NCI-H524 (cell line): Measurements from ENCODE around the gene BUD13.

Experiments
- DNase-seq, 2 experiments: peaks; one replicate each; lab custom pipeline; 2025; lab: John Stamatoyannopoulos, UW

BUD13 gene

GRCh38 chr11:116750070-116750718 is 22.6 kb downstream of the BUD13 start:
- no peak for DNase-seq

GRCh38 chr11:116742104-116742503 is 30.7 kb downstream of the BUD13 start:
- no peak for DNase-seq

GRCh38 chr11:116740741-116741140 is 32.0 kb downstream of the BUD13 start:
- DNase-seq: no peak

GRCh38 chr11:116738975-116739374 is 33.8 kb downstream of the BUD13 start:
- no peak for DNase-seq

GRCh38 chr11:116736763-116737162 is 36.0 kb downstream of the BUD13 start:
- DNase-seq: peak; percentile 6 to 8

GRCh38 chr11:116733969-116734508 is 38.7 kb downstream of the BUD13 start:
- no peak for DNase-seq

GRCh38 chr11:116733043-116733755 is 39.6 kb downstream of the BUD13 start:
- DNase-seq: no peak

GRCh38 chr11:116732271-116733042 is 40.3 kb downstream of the BUD13 start:
- peak; percentile 25 to 54 for DNase-seq

GRCh38 chr11:116731821-116732220 is 41.0 kb downstream of the BUD13 start:
- DNase-seq: no peak

GRCh38 chr11:116731097-116731761 is 41.6 kb downstream of the BUD13 start:
- peak in 1 of 2 experiments; percentile 60 for DNase-seq

- DNase-seq: no peak
Measured at GRCh38 chr11:116730601-116731000, 42.2 kb downstream of the BUD13 start.

- DNase-seq: no peak
Measured at GRCh38 chr11:116730241-116730561, 42.6 kb downstream of the BUD13 start.

GRCh38 chr11:116729501-116730240 is 43.1 kb downstream of the BUD13 start:
- no peak for DNase-seq

GRCh38 chr11:116727990-116728389 is 44.8 kb downstream of the BUD13 start:
- DNase-seq: no peak

GRCh38 chr11:116725434-116726221 is 47.2 kb downstream of the BUD13 start:
- DNase-seq: no peak

GRCh38 chr11:116724813-116725212 is 48.0 kb downstream of the BUD13 start:
- no peak for DNase-seq

GRCh38 chr11:116723511-116723910 is 49.3 kb downstream of the BUD13 start:
- DNase-seq: no peak

GRCh38 chr11:116721988-116722387 is 50.8 kb downstream of the BUD13 start:
- DNase-seq: no peak

GRCh38 chr11:116720895-116721294 is 51.9 kb downstream of the BUD13 start:
- no peak for DNase-seq

GRCh38 chr11:116718955-116719501 is 53.8 kb downstream of the BUD13 start:
- DNase-seq: no peak
